Measurements from ENCODE around the gene ERN2. TPM values are rescaled to one million over a fixed set of nuclear protein-coding genes. Genes with fewer than 3 reads are reported as not detected.
A peak's percentile ranks its signal among the peaks of the same experiment; 100 is the strongest.

ERN2 gene
- total and polyA plus RNA-seq, 4 donors, result 0.46 to 10.6 (median 3.5) TPM

DNA sequence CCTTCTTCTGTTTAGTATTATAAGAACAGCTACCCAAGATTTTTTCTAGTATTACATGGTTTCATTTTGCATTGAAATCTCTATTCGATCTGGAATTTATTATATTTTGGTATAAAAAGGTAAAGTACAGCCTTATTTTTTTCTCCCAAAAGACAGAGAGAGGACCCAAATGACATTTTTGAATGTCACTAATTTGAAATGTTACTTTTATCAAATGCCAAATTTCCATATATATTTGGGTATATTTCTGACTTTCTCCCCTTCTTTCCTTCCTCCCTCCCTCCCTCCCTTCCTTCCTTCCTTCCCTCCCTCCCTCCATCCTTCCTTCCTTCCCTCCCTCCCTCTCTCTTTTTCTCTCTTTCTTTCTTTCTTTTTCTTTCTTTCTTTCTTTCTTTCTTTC is 35.6 kb upstream of the ERN2 start:
- DNase-seq (no peak), ATAC-seq (ENCODE audit: insufficient read depth, low FRiP score) (no peak)
- H3K4me1 ChIP-seq (ENCODE audit: control insufficient read depth in 5 of 5, insufficient read depth in 5 of 5, low read length in 5 of 5), result no peaks in the 10 kb centered on the region
- no peaks in the 10 kb centered on the region for H3K36me3 ChIP-seq (ENCODE audit: control insufficient read depth in 4 of 4, insufficient read depth in 4 of 4, low read length in 4 of 4)
- H3K4me3 ChIP-seq, result no peak overlapping the region
- TF ChIP-seq, protein P1, sequence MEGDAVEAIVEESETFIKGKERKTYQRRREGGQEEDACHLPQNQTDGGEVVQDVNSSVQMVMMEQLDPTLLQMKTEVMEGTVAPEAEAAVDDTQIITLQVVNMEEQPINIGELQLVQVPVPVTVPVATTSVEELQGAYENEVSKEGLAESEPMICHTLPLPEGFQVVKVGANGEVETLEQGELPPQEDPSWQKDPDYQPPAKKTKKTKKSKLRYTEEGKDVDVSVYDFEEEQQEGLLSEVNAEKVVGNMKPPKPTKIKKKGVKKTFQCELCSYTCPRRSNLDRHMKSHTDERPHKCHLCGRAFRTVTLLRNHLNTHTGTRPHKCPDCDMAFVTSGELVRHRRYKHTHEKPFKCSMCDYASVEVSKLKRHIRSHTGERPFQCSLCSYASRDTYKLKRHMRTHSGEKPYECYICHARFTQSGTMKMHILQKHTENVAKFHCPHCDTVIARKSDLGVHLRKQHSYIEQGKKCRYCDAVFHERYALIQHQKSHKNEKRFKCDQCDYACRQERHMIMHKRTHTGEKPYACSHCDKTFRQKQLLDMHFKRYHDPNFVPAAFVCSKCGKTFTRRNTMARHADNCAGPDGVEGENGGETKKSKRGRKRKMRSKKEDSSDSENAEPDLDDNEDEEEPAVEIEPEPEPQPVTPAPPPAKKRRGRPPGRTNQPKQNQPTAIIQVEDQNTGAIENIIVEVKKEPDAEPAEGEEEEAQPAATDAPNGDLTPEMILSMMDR (IDR thresholded peaks at IDR 0.05; ENCODE audit: control extremely low read depth, extremely low read depth), result no peak
- H3K27ac ChIP-seq (ENCODE audit: low read depth in 1 of 2, low read length in 1 of 2), result no peak overlapping the region
- H3K27me3 ChIP-seq (ENCODE audit: control insufficient read depth in 3 of 3, insufficient read depth in 3 of 3, low read length in 2 of 3), result peaks cover 0 to 7% (median 0%) of the 10 kb centered on the region in 3 donors
- no peak overlapping the region for H3K9ac ChIP-seq (ENCODE audit: insufficient read depth in 1 of 2, low read length in 2 of 2)
- 81 to 85% methylated on average over 1 of the region's 1 CpG for WGBS, 2 donors
- H3K9me3 ChIP-seq (ENCODE audit: control insufficient read depth in 4 of 4, insufficient read depth in 3 of 4, low read length in 3 of 4), result no peaks in the 10 kb centered on the region

DNA sequence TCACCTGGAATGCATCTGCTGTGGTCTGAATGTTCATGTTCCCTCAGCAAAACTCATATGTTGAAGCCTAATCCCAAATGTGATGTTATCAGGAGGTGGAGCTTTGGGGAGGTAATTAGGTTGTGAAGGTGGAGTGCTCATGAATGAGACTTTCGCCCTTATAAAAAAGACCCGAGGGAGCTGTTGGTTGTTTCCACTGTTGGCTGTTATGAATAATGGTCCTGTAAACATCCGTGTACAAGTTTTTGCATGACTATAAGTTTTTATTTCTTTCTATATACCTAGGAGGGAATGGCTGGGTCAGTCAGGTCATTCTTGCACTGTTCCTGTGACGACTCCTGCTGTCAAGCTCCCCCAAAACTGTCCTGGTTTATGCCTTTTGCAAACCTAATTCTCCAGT is 32.2 kb upstream of the ERN2 start:
- 82 to 88% methylated on average over 4 of the region's 4 CpGs for WGBS, 2 donors
- no peaks in the 10 kb centered on the region for H3K4me1 ChIP-seq (ENCODE audit: control insufficient read depth in 5 of 5, insufficient read depth in 5 of 5, low read length in 5 of 5)
- no peak for DNase-seq
- H3K4me3 ChIP-seq, result no peak overlapping the region
- no peak for ATAC-seq (ENCODE audit: insufficient read depth, low FRiP score)
- peaks cover 0 to 2% (median 0%) of the 10 kb centered on the region in 4 donors for H3K9me3 ChIP-seq (ENCODE audit: control insufficient read depth in 4 of 4, insufficient read depth in 3 of 4, low read length in 3 of 4)
- H3K27me3 ChIP-seq (ENCODE audit: control insufficient read depth in 3 of 3, insufficient read depth in 3 of 3, low read length in 2 of 3), result no peaks in the 10 kb centered on the region
- TF ChIP-seq, protein P1 (IDR thresholded peaks at IDR 0.05; ENCODE audit: control extremely low read depth, extremely low read depth), result no peak
- no peaks in the 10 kb centered on the region for H3K36me3 ChIP-seq (ENCODE audit: control insufficient read depth in 4 of 4, insufficient read depth in 4 of 4, low read length in 4 of 4)
- H3K27ac ChIP-seq (ENCODE audit: low read depth in 1 of 2, low read length in 1 of 2), result no peak overlapping the region
- H3K9ac ChIP-seq (ENCODE audit: insufficient read depth in 1 of 2, low read length in 2 of 2), result no peak overlapping the region

DNA sequence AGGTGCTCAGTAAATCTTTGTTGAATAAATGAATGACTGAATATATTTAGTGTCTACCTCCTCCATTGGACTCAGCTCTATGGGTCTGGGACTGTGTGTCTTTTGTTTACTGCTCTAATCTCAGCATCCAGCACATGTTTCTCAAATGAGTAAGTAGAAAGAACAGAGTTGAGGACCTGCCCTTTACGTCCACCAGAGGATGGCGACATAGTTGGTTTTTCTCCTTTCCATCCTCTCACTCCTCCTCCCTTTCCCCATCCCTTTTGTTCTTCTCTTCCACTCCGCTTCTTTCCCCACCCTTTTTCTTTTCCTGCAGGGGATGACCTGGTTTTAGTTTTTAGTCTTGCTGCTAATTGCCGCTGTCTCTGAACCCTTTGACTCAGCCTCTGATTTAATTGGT is 29.7 kb upstream of the ERN2 start:
- Histone ChIP-seq H3K9me3 (ENCODE audit: control insufficient read depth in 4 of 4, insufficient read depth in 3 of 4, low read length in 3 of 4) (peaks cover 0 to 2% (median 0%) of the 10 kb centered on the region in 4 donors), H3K4me1 (ENCODE audit: control insufficient read depth in 5 of 5, insufficient read depth in 5 of 5, low read length in 5 of 5) (no peaks in the 10 kb centered on the region), H3K4me3 (no peak overlapping the region), H3K36me3 (ENCODE audit: control insufficient read depth in 4 of 4, insufficient read depth in 4 of 4, low read length in 4 of 4) (no peaks in the 10 kb centered on the region), H3K9ac (ENCODE audit: insufficient read depth in 1 of 2, low read length in 2 of 2) (no peak overlapping the region), H3K27ac (ENCODE audit: low read depth in 1 of 2, low read length in 1 of 2) (no peak overlapping the region), H3K27me3 (ENCODE audit: control insufficient read depth in 3 of 3, insufficient read depth in 3 of 3, low read length in 2 of 3) (no peaks in the 10 kb centered on the region)
- WGBS, 2 donors, result 48 to 55% methylated on average over 4 of the region's 4 CpGs
- ATAC-seq (ENCODE audit: insufficient read depth, low FRiP score) (no peak), DNase-seq (peak in 2 of 3 donors; percentile 12 to 29)
- TF ChIP-seq, protein P1 (IDR thresholded peaks at IDR 0.05; ENCODE audit: control extremely low read depth, extremely low read depth), result no peak

- WGBS, 2 donors, result 54 to 69% methylated on average over 2 of the region's 2 CpGs
- Histone ChIP-seq H3K4me3 (no peak overlapping the region), H3K27me3 (ENCODE audit: control insufficient read depth in 3 of 3, insufficient read depth in 3 of 3, low read length in 2 of 3) (no peaks in the 10 kb centered on the region), H3K4me1 (ENCODE audit: control insufficient read depth in 5 of 5, insufficient read depth in 5 of 5, low read length in 5 of 5) (no peaks in the 10 kb centered on the region), H3K9me3 (ENCODE audit: control insufficient read depth in 4 of 4, insufficient read depth in 3 of 4, low read length in 3 of 4) (peaks cover 0 to 2% (median 0%) of the 10 kb centered on the region in 4 donors), H3K27ac (ENCODE audit: low read depth in 1 of 2, low read length in 1 of 2) (no peak overlapping the region), H3K36me3 (ENCODE audit: control insufficient read depth in 4 of 4, insufficient read depth in 4 of 4, low read length in 4 of 4) (no peaks in the 10 kb centered on the region), H3K9ac (ENCODE audit: insufficient read depth in 1 of 2, low read length in 2 of 2) (no peak overlapping the region)
- peak in 2 of 3 donors; percentile 13 to 29 for DNase-seq
- no peak for ATAC-seq (ENCODE audit: insufficient read depth, low FRiP score)
- TF ChIP-seq, protein P1 (IDR thresholded peaks at IDR 0.05; ENCODE audit: control extremely low read depth, extremely low read depth), result no peak
Measured at GRCh38 chr16:23741675-23742303, 28.8 kb upstream of the ERN2 start.
